Ovary (tissue), 3 donors: ENCODE measurements around the gene SFXN5.

ENCODE experiments used
- EP300 ChIP-seq: sonication (generic); formaldehyde crosslinking; IDR thresholded peaks from one replicate; pipeline ENCODE4 v1.6.1; 2017; ENCODE audit warnings: antibody characterized with exemption
- TF ChIP-seq, protein P1 (sequence below), 3 donors: fragments of 450-650 bp in 2 of 3; fragments of 200-600 bp in 1 of 3; IDR thresholded peaks; one replicate each; pipeline versions ENCODE4 v1.5.1 to v1.8.0; 2016 to 2022; ENCODE audit warnings: antibody characterized with exemption in 3 of 3, mild to moderate bottlenecking in 1 of 3
- donor health status: DM: no; HTN: no; CAD: no.

DNA sequence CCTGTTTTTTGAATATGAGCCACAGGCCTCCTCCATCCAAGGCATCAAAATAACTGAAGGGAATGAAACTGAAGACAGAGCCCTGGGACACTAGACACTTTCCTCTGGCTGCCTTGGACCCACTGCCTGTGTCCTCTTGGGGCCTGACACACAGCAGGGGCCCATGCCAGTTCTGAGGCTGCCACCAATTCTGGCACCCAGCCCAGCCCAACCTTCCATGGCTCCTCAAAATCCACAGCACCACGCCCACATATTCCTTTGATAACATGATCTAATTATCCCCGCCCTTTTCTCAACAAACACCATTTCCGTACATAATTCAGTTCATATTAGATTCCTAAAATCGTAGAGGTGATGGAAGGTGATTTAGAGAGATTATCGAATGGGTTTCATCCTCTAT, 90.0 kb downstream of the SFXN5 start:
- TF ChIP-seq, protein P1, sequence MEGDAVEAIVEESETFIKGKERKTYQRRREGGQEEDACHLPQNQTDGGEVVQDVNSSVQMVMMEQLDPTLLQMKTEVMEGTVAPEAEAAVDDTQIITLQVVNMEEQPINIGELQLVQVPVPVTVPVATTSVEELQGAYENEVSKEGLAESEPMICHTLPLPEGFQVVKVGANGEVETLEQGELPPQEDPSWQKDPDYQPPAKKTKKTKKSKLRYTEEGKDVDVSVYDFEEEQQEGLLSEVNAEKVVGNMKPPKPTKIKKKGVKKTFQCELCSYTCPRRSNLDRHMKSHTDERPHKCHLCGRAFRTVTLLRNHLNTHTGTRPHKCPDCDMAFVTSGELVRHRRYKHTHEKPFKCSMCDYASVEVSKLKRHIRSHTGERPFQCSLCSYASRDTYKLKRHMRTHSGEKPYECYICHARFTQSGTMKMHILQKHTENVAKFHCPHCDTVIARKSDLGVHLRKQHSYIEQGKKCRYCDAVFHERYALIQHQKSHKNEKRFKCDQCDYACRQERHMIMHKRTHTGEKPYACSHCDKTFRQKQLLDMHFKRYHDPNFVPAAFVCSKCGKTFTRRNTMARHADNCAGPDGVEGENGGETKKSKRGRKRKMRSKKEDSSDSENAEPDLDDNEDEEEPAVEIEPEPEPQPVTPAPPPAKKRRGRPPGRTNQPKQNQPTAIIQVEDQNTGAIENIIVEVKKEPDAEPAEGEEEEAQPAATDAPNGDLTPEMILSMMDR (IDR thresholded peaks at IDR 0.05): no peak
- TF ChIP-seq EP300: no peak
